Measurements from ENCODE around the gene FRMPD4.
"Not testable (repeated sequence)": the region's sequence is repeated elsewhere in the genome, so short reads cannot be mapped to it uniquely, and the experiment has no call there.

The FRMPD4 gene

GRCh38 chrX:12138361-12139313 lies at the start of gene FRMPD4:
TSS of gene FRMPD4 (plus strand) at chrX:12138473. CDS start at chrX:12138972, 499 bp downstream.
- DNase-seq: no peak

GRCh38 chrX:12089740-12090139 lies 48.5 kb upstream of the FRMPD4 start:
- no peak for DNase-seq

GRCh38 chrX:12113321-12113720 lies 25.0 kb upstream of the FRMPD4 start:
- no peak for DNase-seq

- DNase-seq: no peak
Measured at GRCh38 chrX:12115377-12115776, 22.9 kb upstream of the FRMPD4 start.

- DNase-seq: no peak
Measured at GRCh38 chrX:12118134-12118533, 20.1 kb upstream of the FRMPD4 start.

GRCh38 chrX:12128017-12128416 lies 10.3 kb upstream of the FRMPD4 start:
- no peak for DNase-seq

GRCh38 chrX:12137951-12138360 lies 317 bp upstream of the FRMPD4 start:
- no peak for DNase-seq

- no peak for DNase-seq
Measured at GRCh38 chrX:12139934-12140611, 1.8 kb downstream of the FRMPD4 start.

GRCh38 chrX:12141511-12141910 lies 3.2 kb downstream of the FRMPD4 start:
- no peak for DNase-seq

- DNase-seq: no peak
Measured at GRCh38 chrX:12142661-12143060, 4.4 kb downstream of the FRMPD4 start.

GRCh38 chrX:12145402-12145801 lies 7.1 kb downstream of the FRMPD4 start:
- DNase-seq: no peak

- DNase-seq: no peak
Measured at GRCh38 chrX:12149670-12150407, 11.6 kb downstream of the FRMPD4 start.

- no peak for DNase-seq
Measured at GRCh38 chrX:12153317-12153716, 15.0 kb downstream of the FRMPD4 start.

GRCh38 chrX:12153741-12154140 lies 15.5 kb downstream of the FRMPD4 start:
- no peak for DNase-seq

- no peak for DNase-seq
Measured at GRCh38 chrX:12159799-12160198, 21.5 kb downstream of the FRMPD4 start.

- no peak for DNase-seq
Measured at GRCh38 chrX:12162420-12162819, 24.1 kb downstream of the FRMPD4 start.

- DNase-seq: not testable (repeated sequence)
Measured at GRCh38 chrX:12164180-12164579, 25.9 kb downstream of the FRMPD4 start.

- DNase-seq: no peak
Measured at GRCh38 chrX:12170755-12171154, 32.5 kb downstream of the FRMPD4 start.

GRCh38 chrX:12174358-12174757 lies 36.1 kb downstream of the FRMPD4 start:
- no peak for DNase-seq

GRCh38 chrX:12197030-12197429 lies 58.8 kb downstream of the FRMPD4 start:
- no peak for DNase-seq

- no peak for DNase-seq
Measured at GRCh38 chrX:12206413-12206812, 68.1 kb downstream of the FRMPD4 start.

GRCh38 chrX:12210196-12210815 lies 72.0 kb downstream of the FRMPD4 start:
- no peak for DNase-seq

GRCh38 chrX:12210971-12211370 lies 72.7 kb downstream of the FRMPD4 start:
- no peak for DNase-seq

Measured in hematopoietic multipotent progenitor cell treated with erythropoietin and hydrocortisone succinate and interleukin-3 and kit ligand, for 8 days (in vitro differentiated cells).